DLD1 (cell line): ENCODE data around the gene CXCL17.

Experiments used
- in situ Hi-C: cut with HindIII; loops from 2 replicates; pipeline ENCODE4 v1.10.0; 2017; ENCODE audit warnings: low sequenced_read_pairs

CXCL17 gene

DNA sequence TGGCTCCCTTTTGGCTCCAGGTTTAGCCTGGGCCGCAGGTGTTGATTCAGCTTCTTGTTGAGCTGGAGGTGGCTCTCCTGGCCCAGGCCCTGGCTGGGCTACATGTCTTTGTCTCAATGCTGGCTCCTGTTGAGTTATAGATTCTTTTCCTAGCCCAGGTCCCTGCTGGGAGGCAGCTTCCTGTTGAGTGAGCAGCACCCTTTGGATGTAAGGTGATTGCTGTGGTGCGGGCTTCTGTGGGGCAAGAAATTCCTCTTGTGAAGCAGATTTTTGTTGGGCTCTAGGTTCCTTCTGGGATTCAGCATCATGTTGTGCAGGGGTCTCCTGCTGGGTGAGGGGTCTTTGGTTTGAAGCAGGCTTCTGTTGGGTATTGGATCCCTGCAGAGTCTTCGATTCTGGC is 16.1 kb downstream of the CXCL17 start:
- in situ Hi-C loops, result loop anchor here (25.0 kb wide), 1 partner anchor 264 kb away; no protein-coding TSS in a partner anchor

GRCh38 chr19:42424712-42425131 is 18.0 kb downstream of the CXCL17 start:
- in situ Hi-C loops, result loop anchor here (25.0 kb wide), 1 partner anchor 262 kb away; no protein-coding TSS in a partner anchor

DNA sequence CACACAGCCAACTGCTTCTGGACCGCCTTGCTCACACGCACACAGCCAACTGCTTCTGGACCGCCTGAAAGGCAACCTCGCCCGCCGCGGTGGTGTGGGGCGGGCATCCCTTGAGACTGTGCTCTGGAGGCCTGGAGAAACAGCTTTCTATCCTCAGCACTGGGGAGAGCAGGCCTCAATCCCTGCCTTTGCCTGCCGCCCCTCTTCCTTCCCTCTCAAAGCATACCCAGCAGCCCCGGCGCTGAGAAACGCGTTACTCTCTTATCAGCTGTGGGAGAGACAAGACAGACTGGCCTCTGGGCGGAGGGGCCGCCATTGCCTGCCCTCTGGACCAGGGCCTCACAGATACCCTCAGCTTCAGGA is 18.4 kb downstream of the CXCL17 start:
- in situ Hi-C loops, result no loop called here

DNA sequence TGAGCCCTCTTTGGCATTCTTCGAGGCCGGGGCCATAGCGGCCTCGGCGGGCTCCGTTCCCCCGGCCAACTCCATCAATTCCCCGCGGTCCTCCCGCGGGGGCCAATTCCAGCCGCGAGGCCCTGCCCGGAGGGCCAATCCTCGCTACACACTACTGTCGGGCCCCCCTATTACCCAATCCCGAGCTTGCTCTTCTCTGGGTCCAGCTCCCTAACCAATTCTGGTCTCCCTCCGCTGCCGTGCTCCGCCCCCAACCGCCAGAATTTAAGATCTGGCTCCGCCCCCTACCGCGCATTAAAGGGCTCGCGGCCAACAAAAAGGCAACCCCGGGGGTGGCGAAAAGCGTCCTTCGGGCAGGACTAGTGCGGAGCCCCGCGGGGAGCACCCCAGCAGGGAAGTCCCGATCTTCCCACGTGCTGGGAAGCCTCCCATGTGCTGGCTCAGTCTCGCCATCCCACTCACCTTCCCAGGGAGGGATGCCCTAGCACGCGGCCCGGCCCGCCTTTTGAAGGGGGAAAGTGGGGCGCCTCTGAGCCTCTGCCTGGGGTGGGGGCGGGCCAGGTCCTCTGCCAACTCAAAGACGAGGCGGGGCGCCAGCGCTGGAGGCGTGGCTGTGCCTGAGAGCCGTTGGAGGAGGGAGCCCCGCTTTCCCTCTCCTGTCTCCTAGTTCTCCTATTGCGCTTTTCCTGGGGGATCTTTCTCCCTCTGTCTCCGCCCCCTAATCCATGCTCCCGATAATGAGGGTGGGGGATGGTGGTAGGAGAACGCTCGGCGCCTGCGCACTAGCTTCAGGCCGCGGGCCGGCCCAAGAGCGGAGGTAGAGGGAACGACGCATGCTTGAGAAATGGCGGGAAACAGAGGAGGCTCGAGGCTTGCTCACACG is 19.0 kb downstream of the CXCL17 start:
- in situ Hi-C loops, result no loop called here

DNA sequence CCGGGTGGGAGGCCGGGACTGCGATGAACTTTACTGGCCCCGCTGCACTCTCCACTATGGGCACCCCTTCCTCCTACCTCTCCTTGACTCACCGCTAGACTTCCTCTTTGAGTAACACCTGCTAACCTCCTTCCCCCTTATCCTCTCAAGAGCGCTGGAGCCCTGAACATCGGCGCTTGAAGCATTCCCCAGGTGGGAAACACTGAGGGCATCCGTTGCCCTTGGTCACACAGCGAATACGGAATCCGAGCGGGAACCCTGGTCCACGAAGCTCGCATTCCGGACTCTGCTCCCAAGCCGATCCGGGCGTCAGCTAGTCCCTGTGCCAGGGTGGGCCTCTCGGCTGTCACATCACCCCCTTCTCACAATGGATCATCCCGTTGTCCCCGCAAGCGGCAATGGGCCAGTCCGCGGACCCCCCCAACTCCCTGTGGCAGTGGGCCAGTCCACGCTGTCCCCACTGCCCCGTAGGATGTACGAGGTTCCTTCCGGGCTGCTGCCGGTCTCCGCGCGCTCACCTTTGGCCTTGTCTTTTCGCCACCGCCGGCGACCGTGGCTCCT is 19.8 kb downstream of the CXCL17 start:
- in situ Hi-C loops, result no loop called here

DNA sequence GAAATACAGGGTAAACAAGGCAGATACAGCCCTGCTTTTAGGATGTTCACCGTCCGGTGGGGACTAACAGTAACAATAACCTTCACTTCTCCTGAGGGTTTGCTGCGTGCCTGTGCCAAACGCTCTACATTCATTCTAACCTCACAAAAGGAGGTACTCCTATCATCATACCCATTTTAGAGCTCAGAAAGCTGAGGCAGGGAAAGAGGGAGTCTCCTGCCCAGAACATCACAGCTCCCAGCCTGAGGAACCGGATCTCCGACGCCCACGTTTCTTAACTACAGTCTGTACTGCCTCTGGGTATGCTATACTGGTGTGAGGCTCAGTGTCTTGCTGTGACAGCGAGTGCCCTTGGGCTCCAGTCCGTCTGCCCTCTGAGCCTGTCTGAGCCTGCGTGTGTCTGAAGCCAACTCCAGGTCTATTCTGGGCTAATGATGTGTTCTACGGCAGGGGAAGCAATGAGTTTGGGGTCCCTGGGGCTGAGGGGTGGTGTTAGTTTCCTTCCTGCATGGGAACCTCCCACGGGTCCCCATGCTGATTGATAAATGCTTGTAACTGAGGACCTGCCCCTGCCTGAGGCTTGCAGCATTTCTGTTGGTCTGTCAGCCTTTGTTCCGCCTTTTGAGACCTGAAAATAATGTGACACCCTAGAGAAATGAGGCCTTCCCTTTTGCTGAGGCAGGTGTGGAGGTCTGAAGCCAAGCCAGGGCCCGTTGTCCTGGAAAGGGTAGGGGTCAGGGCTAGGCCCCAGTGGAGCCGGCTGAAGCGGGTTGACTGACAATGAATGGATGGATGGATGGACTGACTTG is 20.4 kb downstream of the CXCL17 start:
- in situ Hi-C loops, result no loop called here

- in situ Hi-C loops, result no loop called here
These were observed 21.1 kb downstream of the CXCL17 start for GRCh38 chr19:42421591-42422031.

- in situ Hi-C loops, result no loop called here
These were observed 21.6 kb downstream of the CXCL17 start for GRCh38 chr19:42421101-42421500.

GRCh38 chr19:42420055-42420544 is 22.6 kb downstream of the CXCL17 start:
- in situ Hi-C loops, result no loop called here

GRCh38 chr19:42419309-42419708 is 23.4 kb downstream of the CXCL17 start:
- in situ Hi-C loops, result no loop called here

- in situ Hi-C loops, result no loop called here
These were observed 30.1 kb downstream of the CXCL17 start for GRCh38 chr19:42412661-42413076.

GRCh38 chr19:42412227-42412626 is 30.5 kb downstream of the CXCL17 start:
- in situ Hi-C loops, result no loop called here

DNA sequence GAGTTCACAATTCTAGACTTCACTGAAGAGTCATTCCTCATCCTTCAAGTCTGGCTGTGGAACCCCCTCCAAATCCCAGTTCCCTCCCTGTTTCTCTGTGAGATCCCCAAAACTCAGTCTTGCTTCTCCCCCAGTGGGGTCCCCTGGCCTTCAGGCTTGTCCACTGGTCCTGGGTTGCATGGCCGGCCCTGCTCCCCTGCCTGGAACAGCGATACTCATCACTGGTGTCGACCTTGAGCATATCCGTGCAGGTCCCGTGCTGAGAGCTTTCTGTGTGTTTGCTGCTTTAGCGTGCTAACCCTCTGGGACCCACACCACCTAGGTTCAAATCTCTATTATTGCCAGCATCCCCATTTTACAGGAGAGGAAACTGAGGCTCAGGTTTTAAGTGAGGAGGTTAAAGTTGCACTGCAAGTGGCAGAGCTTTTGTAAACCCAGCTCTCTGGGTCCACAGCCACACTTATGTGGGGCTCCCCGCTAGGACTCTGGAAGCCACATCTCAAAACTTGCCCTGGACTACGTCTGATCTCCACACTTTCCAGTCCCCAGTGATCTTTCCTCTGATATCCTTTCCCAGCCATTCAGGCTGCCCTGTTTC is 31.1 kb downstream of the CXCL17 start:
- in situ Hi-C loops, result no loop called here

DNA sequence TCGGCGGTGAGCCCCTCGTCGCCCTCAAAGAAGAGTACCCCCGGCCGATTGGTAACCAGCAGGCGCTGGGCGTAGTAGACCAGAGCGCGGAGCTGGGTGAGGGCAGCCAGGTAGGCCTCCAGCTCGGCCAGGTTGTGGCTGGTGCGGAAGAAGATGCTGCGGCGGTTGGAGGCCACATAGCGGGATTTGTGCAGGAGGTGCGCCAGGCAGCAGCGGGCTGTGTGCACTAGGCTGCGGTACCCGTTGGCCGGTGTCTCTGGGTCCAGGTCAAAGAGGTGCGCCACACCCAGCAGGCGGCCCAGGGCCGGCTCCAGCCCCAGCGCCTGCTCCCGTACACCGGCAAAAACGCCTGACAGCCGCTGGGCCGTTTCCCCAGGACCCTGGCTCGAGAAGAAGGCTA is 32.4 kb downstream of the CXCL17 start:
- in situ Hi-C loops, result no loop called here

GRCh38 chr19:42409477-42409876 is 33.3 kb downstream of the CXCL17 start:
- in situ Hi-C loops, result no loop called here

DNA sequence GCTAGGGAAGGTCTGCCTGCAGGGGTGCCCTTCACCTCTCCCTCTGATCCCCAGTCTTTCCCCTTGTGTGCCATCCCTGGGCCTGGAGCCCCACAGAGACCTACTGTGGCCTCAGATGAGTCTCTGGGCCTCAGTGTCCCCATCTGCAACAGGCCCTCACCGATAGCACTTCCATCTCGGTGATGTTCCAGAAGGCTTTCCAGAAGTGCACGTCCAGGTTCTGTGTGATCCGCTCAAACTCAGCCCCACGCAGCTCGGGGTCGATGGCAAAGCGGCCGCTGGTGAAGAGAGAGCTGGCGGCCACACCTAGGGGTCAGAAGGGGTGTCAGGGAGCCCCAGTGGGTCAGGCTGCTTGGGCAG is 35.0 kb downstream of the CXCL17 start:
- in situ Hi-C loops, result no loop called here

DNA sequence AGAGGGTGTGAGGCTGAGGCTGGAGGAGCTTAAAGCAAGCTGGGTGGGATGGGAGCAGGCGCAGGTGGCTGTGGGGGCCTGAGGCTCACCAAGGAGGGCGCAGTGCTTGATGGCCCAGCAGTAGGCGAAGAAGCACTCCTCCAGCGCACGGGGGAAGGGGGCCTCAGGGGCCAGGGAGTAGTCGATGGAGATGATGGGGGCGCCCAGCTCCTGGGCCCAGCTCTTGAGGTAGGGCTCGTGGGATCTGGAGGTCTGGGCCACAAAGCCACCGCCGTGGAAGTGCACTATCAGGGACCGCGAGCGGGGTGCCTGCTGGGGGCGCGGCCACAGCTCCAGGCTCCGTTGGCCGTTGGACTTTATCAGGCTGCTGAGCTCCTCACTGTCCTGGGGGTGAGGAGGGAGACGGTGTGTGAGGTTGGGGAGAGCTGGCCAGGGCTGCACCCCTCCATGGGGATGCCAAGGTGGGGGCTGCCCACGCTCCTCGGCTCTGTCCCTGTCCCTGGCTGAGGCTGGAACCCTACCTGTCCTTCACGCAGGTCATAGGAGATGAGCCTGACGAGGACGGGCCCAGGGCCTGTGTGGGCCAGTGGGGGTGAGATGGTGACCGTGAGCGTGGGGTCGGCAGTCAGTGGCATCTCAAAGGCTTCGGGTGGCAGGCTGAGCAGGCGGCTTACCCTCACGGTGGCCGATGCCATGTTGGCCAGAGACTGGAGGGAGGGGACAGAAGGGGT is 35.5 kb downstream of the CXCL17 start:
- in situ Hi-C loops, result no loop called here

- in situ Hi-C loops, result no loop called here
These were observed 36.6 kb downstream of the CXCL17 start for GRCh38 chr19:42406111-42406510.

- in situ Hi-C loops, result no loop called here
These were observed 39.2 kb downstream of the CXCL17 start for GRCh38 chr19:42403586-42403985.

- in situ Hi-C loops, result no loop called here
These were observed 40.2 kb downstream of the CXCL17 start for GRCh38 chr19:42402376-42403116.
